Erythroblast (primary cell): Measurements from ENCODE around the gene TRAPPC8.

Experiments used
- GATA1 ChIP-seq: IDR thresholded peaks from 2 replicates; pipeline ENCODE4 v1.6.1; 2011; ENCODE audit warnings: low read depth, mild to moderate bottlenecking, control low read depth, low read length, moderate library complexity
- POLR2A ChIP-seq: IDR thresholded peaks from 2 replicates; pipeline ENCODE4 v1.6.1; 2011; ENCODE audit warnings: mild to moderate bottlenecking, low read length

GRCh38 chr18:31840499-31840898 is 102.4 kb downstream of the TRAPPC8 start:
- TF ChIP-seq POLR2A, result no peak
- TF ChIP-seq GATA1, result no peak
